WTC11 (cell line): ENCODE results near the gene PNMA8B. TPM values are rescaled to one million over a fixed set of nuclear protein-coding genes. Genes with fewer than 3 reads are reported as not detected.

Source experiments
- ATAC-seq: fragments of 200-7000 bp; cut with Tn5 transposase; 2 replicates; pipeline ENCODE4 v1.10.0; 2021; ENCODE audit warnings: mild to moderate bottlenecking, moderate library complexity
- CTCF ChIA-PET: fragments of 300-600 bp; sonication (Branson Sonifier 250); formaldehyde crosslinking; loops from one replicate; lab custom pipeline; 2021; ENCODE audit warnings: antibody characterized with exemption; lab: Charles Lee
- POLR2A ChIA-PET: fragments of 350-600 bp; sonication (Branson Sonifier 250); formaldehyde crosslinking; loops from one replicate; lab custom pipeline; 2021; ENCODE audit warnings: antibody characterized with exemption; lab: Charles Lee
- DNase-seq: peaks from one replicate; pipeline ENCODE4 v3.0.0; 2021; ENCODE audit warnings: low spot score
- H3K27ac Mint-ChIP-seq: 2 replicates; pipeline ENCODE4 v1.8.0; 2021; ENCODE audit warnings: mixed read lengths
- H3K27me3 Mint-ChIP-seq: 2 replicates; pipeline ENCODE4 v1.8.0; 2021; ENCODE audit warnings: low read depth, mild to moderate bottlenecking, moderate library complexity, mixed read lengths
- H3K36me3 Mint-ChIP-seq: 2 replicates; pipeline ENCODE4 v1.8.0; 2021; ENCODE audit warnings: mixed read lengths
- H3K4me1 Mint-ChIP-seq: 2 replicates; pipeline ENCODE4 v1.8.0; 2022; ENCODE audit warnings: mixed read lengths
- H3K4me3 Mint-ChIP-seq: 2 replicates; pipeline ENCODE4 v1.8.0; 2021; ENCODE audit warnings: mild to moderate bottlenecking, moderate library complexity, mixed read lengths
- H3K9me3 Mint-ChIP-seq: 2 replicates; pipeline ENCODE4 v1.8.0; 2021; ENCODE audit warnings: mixed read lengths
- E2F5 ChIP-seq: sonication (generic); formaldehyde crosslinking; IDR thresholded peaks from 2 replicates; pipeline ENCODE4 v1.8.1; 2022; ENCODE audit warnings: mild to moderate bottlenecking, moderate library complexity, missing genetic modification reagents
- ELF4 ChIP-seq: sonication (generic); formaldehyde crosslinking; IDR thresholded peaks from 2 replicates; pipeline ENCODE4 v1.8.1; 2022; ENCODE audit warnings: low read depth, mild to moderate bottlenecking, moderate library complexity, missing genetic modification reagents
- ETV6 ChIP-seq: sonication (generic); formaldehyde crosslinking; IDR thresholded peaks from 2 replicates; pipeline ENCODE4 v1.8.1; 2022; ENCODE audit warnings: mild to moderate bottlenecking, missing genetic modification reagents
- HMGA2 ChIP-seq: fragments of 250-450 bp; sonication (Bioruptor Pico); IDR thresholded peaks from 2 replicates; pipeline ENCODE4 v1.4.0; 2021; ENCODE audit warnings: mild to moderate bottlenecking, moderate library complexity
- NR1H2 ChIP-seq: sonication (generic); formaldehyde crosslinking; IDR thresholded peaks from 2 replicates; pipeline ENCODE4 v1.9.0; 2021; ENCODE audit warnings: mild to moderate bottlenecking, moderate library complexity, missing genetic modification reagents
- RORB ChIP-seq: fragments of 250-450 bp; sonication (Bioruptor Pico); IDR thresholded peaks from 2 replicates; pipeline ENCODE4 v1.9.0; 2021; ENCODE audit warnings: mild to moderate bottlenecking
- ZBTB43 ChIP-seq: sonication (generic); formaldehyde crosslinking; IDR thresholded peaks from 2 replicates; pipeline ENCODE4 v1.8.1; 2023; ENCODE audit warnings: mild to moderate bottlenecking, missing genetic modification reagents
- ZNF121 ChIP-seq: sonication (generic); formaldehyde crosslinking; IDR thresholded peaks from 2 replicates; pipeline ENCODE4 v1.8.0; 2023; ENCODE audit warnings: missing genetic modification reagents
- ZNF671 ChIP-seq: fragments of 250-450 bp; sonication (Bioruptor Pico); IDR thresholded peaks from 2 replicates; pipeline ENCODE4 v1.8.0; 2021; ENCODE audit warnings: mild to moderate bottlenecking
- total RNA-seq: library from RNA; stranded (reverse); gene quantifications from 3 replicates; pipeline ENCODE4 v1.2.3, GENCODE V29; 2021
- TF ChIP-seq, protein P1 (sequence below): fragments of 250-450 bp; sonication (Bioruptor Pico); IDR thresholded peaks from 2 replicates; pipeline ENCODE4 v1.8.0; 2021; ENCODE audit warnings: mild to moderate bottlenecking

PNMA8B gene
- total RNA-seq, 1 experiment from 2014 or later = 2.8 TPM

DNA sequence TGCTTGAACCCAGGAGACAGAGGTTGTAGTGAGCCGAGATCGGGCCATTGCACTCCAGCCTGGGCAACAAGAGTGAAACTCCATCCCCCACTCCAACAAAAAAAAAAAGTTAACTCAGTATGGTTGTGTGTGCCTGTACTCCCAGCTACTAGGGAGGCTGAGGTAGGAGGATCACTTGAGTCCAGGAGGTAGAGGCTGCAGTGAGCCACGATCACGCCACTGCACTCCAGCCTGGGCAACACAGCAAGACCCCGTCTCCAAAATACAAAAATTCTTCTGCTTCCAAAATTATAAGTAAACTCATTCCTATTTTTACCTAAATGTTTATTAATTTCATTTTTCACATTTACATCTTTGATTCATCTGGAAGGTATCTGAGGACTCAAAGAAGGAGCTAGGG lies 38.7 kb downstream of the PNMA8B start:
- H3K27me3 Mint-ChIP-seq = peaks cover 5% of the 10 kb centered on the region; the same call in 1 of the 2 replicates
- no peaks in the 10 kb centered on the region for H3K4me1 Mint-ChIP-seq
- ATAC-seq (no peak), DNase-seq (no peak)
- TF ChIP-seq ZNF671 (no peak), ZNF121 (peak; percentile 52; the same call in 1 of the 2 replicates)
- H3K4me3 Mint-ChIP-seq = no peak overlapping the region
- H3K36me3 Mint-ChIP-seq = no peaks in the 10 kb centered on the region; the same call in 1 of the 2 replicates
- ChIA-PET POLR2A (no interaction called here), CTCF (interaction anchor here (0.8 kb wide), 1 partner anchor 81 kb away, joined by 3 read pairs; no protein-coding TSS in a partner anchor)
- H3K9me3 Mint-ChIP-seq = peaks cover 4% of the 10 kb centered on the region
- no peak overlapping the region for H3K27ac Mint-ChIP-seq

- POLR2A ChIA-PET = no interaction called here
- no peak overlapping the region for H3K27ac Mint-ChIP-seq
- no peak overlapping the region for H3K4me3 Mint-ChIP-seq
- CTCF ChIA-PET = interaction anchor here (0.6 kb wide), 2 partner anchors 30 to 59 kb away, joined by 4 read pairs; no protein-coding TSS in a partner anchor
- peaks cover 11% of the 10 kb centered on the region for H3K9me3 Mint-ChIP-seq
- H3K36me3 Mint-ChIP-seq = peaks cover 6% of the 10 kb centered on the region; the same call in 1 of the 2 replicates
- ATAC-seq (no peak), DNase-seq (no peak)
- no peaks in the 10 kb centered on the region for H3K4me1 Mint-ChIP-seq
- peaks cover 7% of the 10 kb centered on the region for H3K27me3 Mint-ChIP-seq
- TF ChIP-seq, protein P1, sequence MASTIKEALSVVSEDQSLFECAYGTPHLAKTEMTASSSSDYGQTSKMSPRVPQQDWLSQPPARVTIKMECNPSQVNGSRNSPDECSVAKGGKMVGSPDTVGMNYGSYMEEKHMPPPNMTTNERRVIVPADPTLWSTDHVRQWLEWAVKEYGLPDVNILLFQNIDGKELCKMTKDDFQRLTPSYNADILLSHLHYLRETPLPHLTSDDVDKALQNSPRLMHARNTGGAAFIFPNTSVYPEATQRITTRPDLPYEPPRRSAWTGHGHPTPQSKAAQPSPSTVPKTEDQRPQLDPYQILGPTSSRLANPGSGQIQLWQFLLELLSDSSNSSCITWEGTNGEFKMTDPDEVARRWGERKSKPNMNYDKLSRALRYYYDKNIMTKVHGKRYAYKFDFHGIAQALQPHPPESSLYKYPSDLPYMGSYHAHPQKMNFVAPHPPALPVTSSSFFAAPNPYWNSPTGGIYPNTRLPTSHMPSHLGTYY (CRISPR knock-in tag) = no peak
- no peak for TF ChIP-seq ETV6 (CRISPR knock-in tag)
- TF ChIP-seq ELF4 = no peak
- no peak for TF ChIP-seq RORB (CRISPR knock-in tag)
- TF ChIP-seq, all 79 proteins: peak for 0
These were observed 41.4 kb downstream of the PNMA8B start for GRCh38 chr19:46454244-46454643.

DNA sequence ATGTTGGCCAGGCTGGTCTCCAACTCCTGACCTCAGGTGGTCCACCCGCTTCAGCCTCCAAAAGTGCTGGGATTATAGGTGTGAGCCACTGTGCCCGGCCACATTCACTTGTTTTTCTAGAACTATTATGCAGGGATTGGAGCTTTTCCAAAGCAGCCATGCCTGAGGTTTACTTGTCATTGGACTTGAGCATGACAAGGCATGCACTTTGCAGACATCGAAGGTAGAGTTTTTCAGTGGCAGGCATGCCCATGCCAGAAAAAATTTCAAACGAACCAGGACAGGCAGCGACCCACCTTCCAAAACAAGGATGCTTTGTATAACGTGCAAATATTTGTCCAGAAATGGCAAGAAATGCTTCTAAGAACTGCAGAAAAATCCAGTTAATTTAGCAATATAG lies 42.0 kb downstream of the PNMA8B start:
- no peak for TF ChIP-seq HMGA2
- peaks cover 7% of the 10 kb centered on the region; the same call in 1 of the 2 replicates for H3K36me3 Mint-ChIP-seq
- ChIA-PET CTCF (no interaction called here), POLR2A (no interaction called here)
- ATAC-seq (no peak), DNase-seq (no peak)
- peaks cover 12% of the 10 kb centered on the region for H3K9me3 Mint-ChIP-seq
- no peaks in the 10 kb centered on the region for H3K4me1 Mint-ChIP-seq
- no peak overlapping the region for H3K27ac Mint-ChIP-seq
- H3K27me3 Mint-ChIP-seq = peaks cover 8% of the 10 kb centered on the region
- H3K4me3 Mint-ChIP-seq = no peak overlapping the region

DNA sequence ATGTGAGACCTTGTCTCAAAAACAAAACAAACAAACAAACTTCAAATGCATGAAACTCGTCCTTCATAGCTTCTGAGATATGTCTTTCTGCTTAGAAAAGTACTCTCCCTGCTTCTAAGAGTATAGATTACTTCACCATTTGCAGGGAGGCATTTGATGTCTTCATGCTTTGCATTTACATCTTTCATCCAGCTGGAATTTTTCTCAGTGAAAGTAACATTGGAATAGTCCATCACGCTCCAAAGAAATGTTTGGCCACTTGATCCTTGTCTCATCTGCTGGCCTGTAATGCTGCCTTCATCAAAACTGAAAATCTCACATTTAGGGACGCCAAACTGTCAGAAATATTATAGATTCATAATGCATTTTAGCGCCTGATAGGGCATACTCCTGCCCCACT lies 43.5 kb downstream of the PNMA8B start:
- Mint-ChIP-seq H3K36me3 (peaks cover 7% of the 10 kb centered on the region; the same call in 1 of the 2 replicates), H3K27me3 (peaks cover 8% of the 10 kb centered on the region), H3K27ac (0 out of 2 replicates have a peak overlapping the region, but pooled peaks have one; percentile 23), H3K4me3 (no peak overlapping the region), H3K9me3 (peaks cover 12% of the 10 kb centered on the region), H3K4me1 (no peaks in the 10 kb centered on the region)
- no peak for ATAC-seq
- TF ChIP-seq NR1H2 (CRISPR knock-in tag) = no peak
- DNase-seq = no peak
- POLR2A ChIA-PET = no interaction called here
- CTCF ChIA-PET = interaction anchor here (1.7 kb wide), 1 partner anchor 21 kb away, joined by 7 read pairs; no protein-coding TSS in a partner anchor

GRCh38 chr19:46451352-46451751 lies 44.3 kb downstream of the PNMA8B start:
- ChIA-PET CTCF (interaction anchor here (1.7 kb wide), 1 partner anchor 20 kb away, joined by 7 read pairs; no protein-coding TSS in a partner anchor), POLR2A (no interaction called here)
- ATAC-seq (no peak), DNase-seq (no peak)
- no peak overlapping the region for H3K27ac Mint-ChIP-seq
- no peak overlapping the region for H3K4me3 Mint-ChIP-seq
- TF ChIP-seq RORB (CRISPR knock-in tag) (no peak), ZBTB43 (CRISPR knock-in tag) (no peak), E2F5 (CRISPR knock-in tag) (no peak)
- peaks cover 7% of the 10 kb centered on the region for H3K27me3 Mint-ChIP-seq
- no peaks in the 10 kb centered on the region for H3K4me1 Mint-ChIP-seq
- peaks cover 12% of the 10 kb centered on the region for H3K9me3 Mint-ChIP-seq
- H3K36me3 Mint-ChIP-seq = peaks cover 7% of the 10 kb centered on the region; the same call in 1 of the 2 replicates
